IMR-90 (cell line): Measurements from ENCODE around the gene NOBOX. TPM values are rescaled to one million over a fixed set of nuclear protein-coding genes. Genes with fewer than 3 reads are reported as not detected.

Source experiments
- ATAC-seq: fragments of 200-7000 bp; cut with Tn5 transposase; 2 replicates; pipeline ENCODE4 v1.9.1; 2020; ENCODE audit warnings: low read depth, mild to moderate bottlenecking, moderate library complexity
- BruUV-seq: library from RNA; stranded (reverse); fragments of 400-500 nt; replicated peaks from 2 replicates; lab custom pipeline; 2021; lab: Mats Ljungman, UMichigan
- CTCF ChIA-PET: fragments of 300-600 bp; formaldehyde crosslinking; extraction: SDS; loops from one replicate; lab custom pipeline; 2021; ENCODE audit warnings: antibody characterized with exemption; lab: Yijun Ruan, JAX
- POLR2A ChIA-PET: fragments of 300-600 bp; sonication (Branson Sonifier 250); formaldehyde crosslinking; loops from one replicate; lab custom pipeline; 2022; ENCODE audit warnings: antibody characterized with exemption; ENCODE audit not compliant: unreplicated experiment; lab: Charles Lee
- DNase-seq: peaks from one replicate; pipeline ENCODE4 v3.0.0; 2013
- H2AFZ ChIP-seq: replicated peaks from 2 replicates; pipeline ENCODE3; 2013; ENCODE audit warnings: low read length, mild to moderate bottlenecking; ENCODE audit not compliant: poor library complexity
- H2AK5ac ChIP-seq: 2 replicates; pipeline ENCODE4 v1.6.1; 2013; ENCODE audit warnings: low read depth, low read length, inconsistent platforms
- H2AK9ac ChIP-seq: replicated peaks from 2 replicates; pipeline ENCODE3; 2013; ENCODE audit warnings: mild to moderate bottlenecking, low read depth, low read length, moderate library complexity; ENCODE audit not compliant: poor library complexity
- H2BK120ac ChIP-seq: 2 replicates; pipeline ENCODE4 v1.6.1; 2013; ENCODE audit warnings: low read depth, low read length, inconsistent platforms
- H2BK15ac ChIP-seq: 3 replicates; pipeline ENCODE4 v1.6.1; 2013; ENCODE audit warnings: low read depth, low read length, inconsistent platforms
- H2BK20ac ChIP-seq: 2 replicates; pipeline ENCODE4 v1.6.1; 2013; ENCODE audit warnings: low read depth, mild to moderate bottlenecking, inconsistent platforms, low read length, moderate library complexity
- H2BK5ac ChIP-seq: 2 replicates; pipeline ENCODE4 v1.6.1; 2013; ENCODE audit warnings: mild to moderate bottlenecking, low read depth, low read length, inconsistent platforms; ENCODE audit not compliant: poor library complexity, severe bottlenecking
- H3K14ac ChIP-seq: replicated peaks from 2 replicates; pipeline ENCODE4 v1.6.1; 2013; ENCODE audit warnings: low read depth, low read length, inconsistent platforms
- H3K18ac ChIP-seq: 2 replicates; pipeline ENCODE4 v1.6.1; 2013; ENCODE audit warnings: low read depth, low read length, control low read depth
- H3K23ac ChIP-seq: 2 replicates; pipeline ENCODE4 v1.6.1; 2013; ENCODE audit warnings: low read depth, low read length, inconsistent platforms
- H3K27ac ChIP-seq: 2 replicates; pipeline ENCODE4 v1.5.1; 2013; ENCODE audit warnings: mild to moderate bottlenecking, control low read depth, low read length; ENCODE audit not compliant: insufficient read depth
- H3K27me3 ChIP-seq: 2 replicates; pipeline ENCODE4 v1.6.1; 2013; ENCODE audit warnings: low read length; ENCODE audit not compliant: control insufficient read depth, insufficient read depth
- H3K36me3 ChIP-seq: 2 replicates; pipeline ENCODE4 v1.6.1; 2013; ENCODE audit warnings: low read length, mixed read lengths; ENCODE audit not compliant: control insufficient read depth, insufficient read depth
- H3K4ac ChIP-seq: 2 replicates; pipeline ENCODE4 v1.6.1; 2013; ENCODE audit warnings: low read depth, low read length, inconsistent platforms
- H3K4me1 ChIP-seq: 2 replicates; pipeline ENCODE4 v1.6.1; 2013; ENCODE audit warnings: low read length, mixed read lengths; ENCODE audit not compliant: control insufficient read depth, insufficient read depth
- H3K4me2 ChIP-seq: 2 replicates; pipeline ENCODE4 v1.6.1; 2013; ENCODE audit warnings: low read depth, mild to moderate bottlenecking, control low read depth, low read length, moderate library complexity
- H3K4me3 ChIP-seq: 2 replicates; pipeline ENCODE4 v1.5.1; 2013; ENCODE audit warnings: low read depth, mild to moderate bottlenecking, control low read depth, low read length, moderate library complexity; ENCODE audit not compliant: insufficient read depth
- H3K56ac ChIP-seq: 2 replicates; pipeline ENCODE4 v1.6.1; 2013; ENCODE audit warnings: low read length, inconsistent platforms; ENCODE audit not compliant: insufficient read depth; ENCODE audit errors: extremely low read depth
- H3K79me1 ChIP-seq, 2 experiments: 2 replicates each; pipeline ENCODE4 v1.6.1; 2013; ENCODE audit warnings: low read length in 2 of 2, inconsistent platforms in 1 of 2, low read depth in 1 of 2
- H3K9ac ChIP-seq: 2 replicates; pipeline ENCODE4 v1.6.1; 2013; ENCODE audit warnings: low read depth, low read length, control low read depth
- H3K9me1 ChIP-seq: 2 replicates; pipeline ENCODE4 v1.6.1; 2013; ENCODE audit warnings: low read length, inconsistent platforms; ENCODE audit not compliant: insufficient read depth
- H3K9me3 ChIP-seq: 2 replicates; pipeline ENCODE4 v1.6.1; 2013; ENCODE audit warnings: low read length; ENCODE audit not compliant: control insufficient read depth, insufficient read depth
- H4K20me1 ChIP-seq: 2 replicates; pipeline ENCODE4 v1.6.1; 2013; ENCODE audit warnings: low read length, inconsistent platforms; ENCODE audit not compliant: insufficient read depth
- H4K5ac ChIP-seq: 2 replicates; pipeline ENCODE4 v1.6.1; 2013; ENCODE audit warnings: mild to moderate bottlenecking, low read depth, low read length, control low read depth
- H4K8ac ChIP-seq, 2 experiments: 2 replicates each; pipeline ENCODE4 v1.6.1; 2013; ENCODE audit warnings: low read depth in 2 of 2, low read length in 2 of 2, control low read depth in 1 of 2, inconsistent platforms in 1 of 2
- H4K91ac ChIP-seq: 2 replicates; pipeline ENCODE4 v1.6.1; 2013; ENCODE audit warnings: low read depth, low read length, inconsistent platforms; ENCODE audit not compliant: insufficient read depth
- POLR2A ChIP-seq: IDR thresholded peaks from 2 replicates; pipeline ENCODE4 v1.6.1; 2012; ENCODE audit warnings: mild to moderate bottlenecking, low read depth, low read length
- SMC3 ChIP-seq: fragments of 150-350 bp; IDR thresholded peaks from 2 replicates; pipeline ENCODE4 v1.6.1; 2016; ENCODE audit warnings: low read depth, mild to moderate bottlenecking, antibody characterized with exemption, low read length, moderate library complexity
- WGBS, 2 experiments: methylation state at CpG; one replicate each; pipeline versions ENCODE4 v1.1.5 to v1.1.7; 2013; ENCODE audit warnings: missing lambda C conversion rate in 2 of 2; ENCODE audit not compliant: insufficient read length in 1 of 2; ENCODE audit errors: extremely low coverage in 2 of 2; 5-methylcytosine and 5-hydroxymethylcytosine counted together
- dilution Hi-C: fragments of 300-500 bp; cut with HindIII; formaldehyde crosslinking; loops from one replicate; pipeline ENCODE4 v1.14.3; 2018; ENCODE audit warnings: low sequenced_read_pairs; ENCODE audit not compliant: unreplicated experiment
- in situ Hi-C: fragments of 300-500 bp; cut with MboI; formaldehyde crosslinking; loops from 3 replicates; pipeline ENCODE4 v1.14.3; 2019; ENCODE audit warnings: low sequenced_read_pairs, inconsistent platforms, mixed read lengths
- intact Hi-C: fragments of 100-400 bp; cut with micrococcal nuclease; formaldehyde crosslinking; loops from 2 replicates; pipeline ENCODE4 v1.10.0; 2022
- polyA plus RNA-seq, 3 experiments: library from polyadenylated mRNA; depleted of rRNA; stranded (reverse); fragments of >200 nt; gene quantifications; 2 replicates each; pipeline ENCODE4 v1.2.3, GENCODE V29; 2012; ENCODE audit warnings: low replicate concordance in 1 of 3
- total RNA-seq: library from RNA; depleted of rRNA; stranded (reverse); fragments of >200 nt; gene quantifications from 2 replicates; pipeline ENCODE4 v1.2.3, GENCODE V29; 2012

NOBOX gene
- total and polyA plus RNA-seq, 2 of the 4 experiments (the other 2 are of a cell fraction): not detected

DNA sequence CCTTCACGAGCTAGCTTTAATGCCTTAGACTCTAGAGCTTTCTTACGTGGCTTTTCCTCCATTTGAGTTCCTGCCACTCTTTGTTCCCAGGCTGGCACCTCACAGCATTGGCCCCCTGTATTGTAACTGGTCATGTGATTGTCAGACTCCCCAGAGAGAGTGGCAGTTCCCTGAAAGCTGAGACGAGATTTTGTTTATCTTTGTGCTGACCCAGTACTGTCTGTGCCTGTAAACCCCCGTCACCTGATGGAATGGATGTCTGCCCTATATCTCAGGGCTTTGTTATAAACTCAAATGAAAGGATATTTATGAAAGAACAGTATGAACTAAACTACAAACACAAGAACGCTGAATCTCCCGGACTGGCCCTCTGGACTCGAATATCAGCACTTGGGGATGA is 13.0 kb downstream of the NOBOX start:
- no peak overlapping the region for H3K23ac ChIP-seq
- H3K9me1 ChIP-seq: no peaks in the 10 kb centered on the region
- no peak overlapping the region for H3K4ac ChIP-seq
- no TSS peak for BruUV-seq
- no peak overlapping the region for H3K4me3 ChIP-seq
- no peak overlapping the region for H4K8ac ChIP-seq
- H3K4me1 ChIP-seq: 0 out of 2 replicates have a peak, but pooled peaks cover 1% of the 10 kb centered on the region
- no CpG with 5 or more reads among the region's 7 CpGs for WGBS, 2 experiments
- H3K27ac ChIP-seq: no peak overlapping the region
- no peaks in the 10 kb centered on the region for H3K36me3 ChIP-seq
- H3K79me1 ChIP-seq: no peaks in the 10 kb centered on the region
- H3K9me3 ChIP-seq: no peaks in the 10 kb centered on the region
- H4K20me1 ChIP-seq: no peaks in the 10 kb centered on the region
- H3K9ac ChIP-seq: no peak overlapping the region
- no peak overlapping the region for H2AFZ ChIP-seq
- no peak overlapping the region for H3K18ac ChIP-seq
- H2BK5ac ChIP-seq: no peak overlapping the region
- DNase-seq (no peak), ATAC-seq (no peak)
- no peak overlapping the region for H3K4me2 ChIP-seq
- H2BK15ac ChIP-seq: no peak overlapping the region
- no peak overlapping the region for H3K56ac ChIP-seq
- ChIA-PET POLR2A (no interaction called here), CTCF (no interaction called here)
- TF ChIP-seq SMC3 (no peak), POLR2A (no peak)
- dilution Hi-C loops: no loop called here
- no peak overlapping the region for H4K5ac ChIP-seq
- no peak overlapping the region for H2AK9ac ChIP-seq
- intact Hi-C loops: no loop called here
- no peak overlapping the region for H2BK20ac ChIP-seq
- no peak overlapping the region for H2BK120ac ChIP-seq
- in situ Hi-C loops: loop anchor here (25.0 kb wide), 1 partner anchor 203 kb away; the partner anchor contains the start of genes ARHGEF35 and CTAGE4
- no peak overlapping the region for H2AK5ac ChIP-seq
- no peak overlapping the region for H3K14ac ChIP-seq
- no peaks in the 10 kb centered on the region for H3K27me3 ChIP-seq
- no peak overlapping the region for H4K91ac ChIP-seq
